ENCODE data around the gene CADPS2.

CADPS2 gene

DNA sequence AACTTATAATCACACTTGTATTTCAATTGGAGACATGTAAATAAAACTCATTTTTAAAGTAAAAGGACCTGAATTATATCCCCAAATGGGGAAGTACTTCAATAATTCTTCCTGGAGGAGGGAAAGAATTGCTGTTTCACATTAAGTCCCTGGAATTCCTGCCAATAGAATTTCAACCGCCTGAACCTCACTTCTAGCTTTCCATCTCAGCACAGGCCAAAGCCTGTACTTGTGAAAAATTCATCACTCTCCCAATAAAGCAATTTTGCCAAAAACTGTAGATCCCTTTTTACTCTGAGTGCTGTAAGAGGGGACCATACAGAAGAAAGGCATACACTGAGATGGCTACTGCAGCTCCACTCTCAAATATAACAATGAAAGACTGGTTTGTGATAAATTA is 54.8 kb downstream of the CADPS2 start:
- Histone ChIP-seq H3K36me3 (replicated peaks in 1 of 2; ENCODE audit: control insufficient read depth in 2 of 2, insufficient read depth in 2 of 2, low read length in 2 of 2) (no peaks in the 10 kb centered on the region), H3K18ac (ENCODE audit: low read length) (no peak overlapping the region), H3K79me1 (ENCODE audit: low read depth, low read length) (no peaks in the 10 kb centered on the region), H2AFZ (ENCODE audit: low read length) (no peak overlapping the region), H3K27ac (replicated peaks; ENCODE audit: low read length) (no peak overlapping the region), H3K4ac (ENCODE audit: low read length) (no peak overlapping the region), H3K4me2 (ENCODE audit: insufficient read depth, low read length, poor library complexity, severe bottlenecking) (no peak overlapping the region), H2BK15ac (ENCODE audit: low read length) (no peak overlapping the region), H3K4me1 (ENCODE audit: control insufficient read depth in 2 of 2, insufficient read depth in 1 of 2, low read depth in 1 of 2, low read length in 2 of 2) (no peaks in the 10 kb centered on the region), H4K8ac (ENCODE audit: low read depth, low read length) (no peak overlapping the region), H2BK120ac (ENCODE audit: low read depth, low read length) (no peak overlapping the region), H3K9me3 (replicated peaks in 1 of 2; ENCODE audit: control insufficient read depth in 2 of 2, insufficient read depth in 1 of 2, low read depth in 1 of 2, low read length in 2 of 2) (no peaks in the 10 kb centered on the region), H3K27me3 (ENCODE audit: control insufficient read depth in 3 of 3, insufficient read depth in 3 of 3, low read depth in 1 of 3, low read length in 3 of 3) (no peaks in the 10 kb centered on the region), H2BK12ac (ENCODE audit: low read length) (no peak overlapping the region), H3K23ac (ENCODE audit: low read depth, low read length, poor library complexity) (no peak overlapping the region), H3K9ac (ENCODE audit: low read depth, low read length, poor library complexity) (no peak overlapping the region), H3K4me3 (ENCODE audit: low read length in 2 of 2) (no peak overlapping the region), H3K14ac (ENCODE audit: low read length) (no peak overlapping the region), H2AK5ac (ENCODE audit: low read depth, low read length) (no peak overlapping the region), H2BK5ac (ENCODE audit: low read length) (no peak overlapping the region), H4K91ac (ENCODE audit: low read depth, low read length, poor library complexity) (no peak overlapping the region)
- no peak for DNase-seq (ENCODE audit: low spot score)
- WGBS, 2 donors (ENCODE audit: extremely low coverage in 2 of 2, insufficient read length in 2 of 2, insufficient replicate concordance in 1 of 2), result no CpG with 5 or more reads among the region's 1 CpG

DNA sequence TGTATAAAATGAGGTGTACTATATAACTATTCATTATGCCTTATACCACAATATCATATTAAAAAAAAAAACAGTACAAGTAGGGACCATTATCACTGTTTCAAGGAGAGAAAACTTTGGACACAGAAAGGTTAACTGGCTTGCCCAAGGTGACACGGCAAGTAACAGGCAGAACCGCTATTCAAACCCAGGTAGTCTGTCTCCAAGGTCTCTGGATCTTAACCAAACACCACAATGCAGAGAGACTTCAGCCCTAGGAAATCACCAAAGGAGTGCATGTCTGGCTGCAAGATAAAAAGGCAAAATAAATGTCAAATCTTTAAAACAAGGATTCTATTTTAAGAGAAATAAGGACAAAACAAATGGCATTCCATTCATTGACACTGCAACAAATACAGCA is 56.3 kb downstream of the CADPS2 start:
- H3K4ac ChIP-seq (ENCODE audit: low read length), result no peak overlapping the region
- H3K27ac ChIP-seq (replicated peaks; ENCODE audit: low read length), result no peak overlapping the region
- no peak overlapping the region for H2BK120ac ChIP-seq (ENCODE audit: low read depth, low read length)
- H3K4me3 ChIP-seq (ENCODE audit: low read length in 2 of 2), result no peak overlapping the region
- H2BK5ac ChIP-seq (ENCODE audit: low read length), result no peak overlapping the region
- WGBS, 2 donors (ENCODE audit: extremely low coverage in 2 of 2, insufficient read length in 2 of 2, insufficient replicate concordance in 1 of 2), result no CpG with 5 or more reads among the region's 2 CpGs
- H2BK12ac ChIP-seq (ENCODE audit: low read length), result no peak overlapping the region
- H3K9me3 ChIP-seq (replicated peaks in 1 of 2; ENCODE audit: control insufficient read depth in 2 of 2, insufficient read depth in 1 of 2, low read depth in 1 of 2, low read length in 2 of 2), result no peaks in the 10 kb centered on the region
- H3K36me3 ChIP-seq (replicated peaks in 1 of 2; ENCODE audit: control insufficient read depth in 2 of 2, insufficient read depth in 2 of 2, low read length in 2 of 2), result no peaks in the 10 kb centered on the region
- H2AK5ac ChIP-seq (ENCODE audit: low read depth, low read length), result no peak overlapping the region
- H2BK15ac ChIP-seq (ENCODE audit: low read length), result no peak overlapping the region
- no peak overlapping the region for H4K8ac ChIP-seq (ENCODE audit: low read depth, low read length)
- no peaks in the 10 kb centered on the region for H3K4me1 ChIP-seq (ENCODE audit: control insufficient read depth in 2 of 2, insufficient read depth in 1 of 2, low read depth in 1 of 2, low read length in 2 of 2)
- H4K91ac ChIP-seq (ENCODE audit: low read depth, low read length, poor library complexity), result no peak overlapping the region
- no peak overlapping the region for H2AFZ ChIP-seq (ENCODE audit: low read length)
- H3K14ac ChIP-seq (ENCODE audit: low read length), result no peak overlapping the region
- H3K27me3 ChIP-seq (ENCODE audit: control insufficient read depth in 3 of 3, insufficient read depth in 3 of 3, low read depth in 1 of 3, low read length in 3 of 3), result no peaks in the 10 kb centered on the region
- no peak overlapping the region for H3K23ac ChIP-seq (ENCODE audit: low read depth, low read length, poor library complexity)
- no peak for DNase-seq (ENCODE audit: low spot score)
- H3K18ac ChIP-seq (ENCODE audit: low read length), result no peak overlapping the region
- no peak overlapping the region for H3K9ac ChIP-seq (ENCODE audit: low read depth, low read length, poor library complexity)
- H3K4me2 ChIP-seq (ENCODE audit: insufficient read depth, low read length, poor library complexity, severe bottlenecking), result no peak overlapping the region
- no peaks in the 10 kb centered on the region for H3K79me1 ChIP-seq (ENCODE audit: low read depth, low read length)

DNA sequence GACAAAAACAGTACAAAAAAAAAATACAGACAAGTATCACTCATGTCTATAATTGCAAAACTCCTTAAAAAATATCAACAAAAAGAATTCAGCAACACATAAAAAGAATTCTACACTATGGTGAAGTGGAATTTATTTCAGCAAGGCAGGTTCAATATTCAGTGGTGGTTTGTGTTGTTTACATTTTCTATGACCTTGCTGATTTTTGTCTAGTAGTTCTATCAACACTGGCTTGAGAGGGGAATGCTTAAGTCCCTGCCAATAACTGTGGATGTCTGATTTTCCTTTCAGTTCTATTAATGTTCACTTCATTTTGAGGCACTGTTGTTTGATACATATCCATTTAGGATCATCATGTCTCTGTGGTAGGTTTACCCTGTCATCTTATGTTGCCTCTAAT is 58.5 kb downstream of the CADPS2 start:
- no peak overlapping the region for H3K4me3 ChIP-seq (ENCODE audit: low read length in 2 of 2)
- DNase-seq (ENCODE audit: low spot score), result no peak
- H3K4ac ChIP-seq (ENCODE audit: low read length), result no peak overlapping the region
- H2BK15ac ChIP-seq (ENCODE audit: low read length), result no peak overlapping the region
- no peak overlapping the region for H2BK12ac ChIP-seq (ENCODE audit: low read length)
- H4K91ac ChIP-seq (ENCODE audit: low read depth, low read length, poor library complexity), result no peak overlapping the region
- no peak overlapping the region for H2AFZ ChIP-seq (ENCODE audit: low read length)
- H3K23ac ChIP-seq (ENCODE audit: low read depth, low read length, poor library complexity), result no peak overlapping the region
- H3K27me3 ChIP-seq (ENCODE audit: control insufficient read depth in 3 of 3, insufficient read depth in 3 of 3, low read depth in 1 of 3, low read length in 3 of 3), result no peaks in the 10 kb centered on the region
- no peak overlapping the region for H3K4me2 ChIP-seq (ENCODE audit: insufficient read depth, low read length, poor library complexity, severe bottlenecking)
- no peak overlapping the region for H2AK5ac ChIP-seq (ENCODE audit: low read depth, low read length)
- H3K79me1 ChIP-seq (ENCODE audit: low read depth, low read length), result no peaks in the 10 kb centered on the region
- H3K36me3 ChIP-seq (replicated peaks in 1 of 2; ENCODE audit: control insufficient read depth in 2 of 2, insufficient read depth in 2 of 2, low read length in 2 of 2), result no peaks in the 10 kb centered on the region
- H3K9ac ChIP-seq (ENCODE audit: low read depth, low read length, poor library complexity), result no peak overlapping the region
- no peak overlapping the region for H2BK120ac ChIP-seq (ENCODE audit: low read depth, low read length)
- no peaks in the 10 kb centered on the region for H3K9me3 ChIP-seq (replicated peaks in 1 of 2; ENCODE audit: control insufficient read depth in 2 of 2, insufficient read depth in 1 of 2, low read depth in 1 of 2, low read length in 2 of 2)
- no peak overlapping the region for H2BK5ac ChIP-seq (ENCODE audit: low read length)
- no peak overlapping the region for H4K8ac ChIP-seq (ENCODE audit: low read depth, low read length)
- no peak overlapping the region for H3K27ac ChIP-seq (replicated peaks; ENCODE audit: low read length)
- no peak overlapping the region for H3K14ac ChIP-seq (ENCODE audit: low read length)
- H3K18ac ChIP-seq (ENCODE audit: low read length), result no peak overlapping the region
- H3K4me1 ChIP-seq (ENCODE audit: control insufficient read depth in 2 of 2, insufficient read depth in 1 of 2, low read depth in 1 of 2, low read length in 2 of 2), result no peaks in the 10 kb centered on the region

DNA sequence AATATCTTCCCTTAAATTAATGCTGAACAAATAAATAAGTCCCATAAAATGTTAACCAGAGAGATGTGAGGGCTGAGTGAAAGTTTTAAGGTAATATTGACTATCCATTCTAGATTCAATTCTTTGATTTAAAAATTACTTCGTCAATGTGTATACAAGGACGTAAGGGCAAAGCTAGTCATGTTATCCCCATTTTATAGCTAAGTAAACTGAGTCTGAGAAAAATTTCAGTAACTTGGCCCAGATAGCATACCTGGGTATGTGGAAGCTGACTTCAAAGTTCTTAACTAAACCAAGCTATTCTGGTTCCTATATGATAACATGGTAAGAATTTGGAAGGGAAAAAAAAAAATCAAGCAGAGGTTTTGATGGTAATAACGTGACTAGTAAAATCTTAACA is 72.4 kb downstream of the CADPS2 start:
- Histone ChIP-seq H2BK15ac (ENCODE audit: low read length) (no peak overlapping the region), H3K14ac (ENCODE audit: low read length) (no peak overlapping the region), H4K8ac (ENCODE audit: low read depth, low read length) (no peak overlapping the region), H2AK5ac (ENCODE audit: low read depth, low read length) (no peak overlapping the region), H3K27ac (replicated peaks; ENCODE audit: low read length) (no peak overlapping the region), H3K9me3 (replicated peaks in 1 of 2; ENCODE audit: control insufficient read depth in 2 of 2, insufficient read depth in 1 of 2, low read depth in 1 of 2, low read length in 2 of 2) (no peaks in the 10 kb centered on the region), H3K79me1 (ENCODE audit: low read depth, low read length) (no peaks in the 10 kb centered on the region), H3K36me3 (replicated peaks in 1 of 2; ENCODE audit: control insufficient read depth in 2 of 2, insufficient read depth in 2 of 2, low read length in 2 of 2) (no peaks in the 10 kb centered on the region), H3K27me3 (ENCODE audit: control insufficient read depth in 3 of 3, insufficient read depth in 3 of 3, low read depth in 1 of 3, low read length in 3 of 3) (no peaks in the 10 kb centered on the region), H3K9ac (ENCODE audit: low read depth, low read length, poor library complexity) (no peak overlapping the region), H3K4me1 (ENCODE audit: control insufficient read depth in 2 of 2, insufficient read depth in 1 of 2, low read depth in 1 of 2, low read length in 2 of 2) (no peaks in the 10 kb centered on the region), H2BK5ac (ENCODE audit: low read length) (no peak overlapping the region), H3K18ac (ENCODE audit: low read length) (no peak overlapping the region), H3K4me3 (ENCODE audit: low read length in 2 of 2) (no peak overlapping the region), H3K4me2 (ENCODE audit: insufficient read depth, low read length, poor library complexity, severe bottlenecking) (no peak overlapping the region), H2BK12ac (ENCODE audit: low read length) (no peak overlapping the region), H3K23ac (ENCODE audit: low read depth, low read length, poor library complexity) (no peak overlapping the region), H3K4ac (ENCODE audit: low read length) (no peak overlapping the region), H2BK120ac (ENCODE audit: low read depth, low read length) (no peak overlapping the region), H2AFZ (ENCODE audit: low read length) (no peak overlapping the region), H4K91ac (ENCODE audit: low read depth, low read length, poor library complexity) (no peak overlapping the region)
- WGBS, 2 donors (ENCODE audit: extremely low coverage in 2 of 2, insufficient read length in 2 of 2, insufficient replicate concordance in 1 of 2), result no CpG with 5 or more reads among the region's 3 CpGs
- no peak for DNase-seq (ENCODE audit: low spot score)
